Activated CD4-positive, alpha-beta T cell treated with anti-CD3 and anti-CD28 coated beads, Interleukin-2, amount 50 U/mL, for 48 hours (primary cell): Measurements from ENCODE around the gene AACS.
"Not testable (repeated sequence)": the region's sequence is repeated elsewhere in the genome, so short reads cannot be mapped to it uniquely, and the experiment has no call there.

Source experiments
- DNase-seq, 2 experiments: peaks; one replicate each; pipeline ENCODE4 v3.0.0-alpha.2; 2020

Gene AACS

DNA sequence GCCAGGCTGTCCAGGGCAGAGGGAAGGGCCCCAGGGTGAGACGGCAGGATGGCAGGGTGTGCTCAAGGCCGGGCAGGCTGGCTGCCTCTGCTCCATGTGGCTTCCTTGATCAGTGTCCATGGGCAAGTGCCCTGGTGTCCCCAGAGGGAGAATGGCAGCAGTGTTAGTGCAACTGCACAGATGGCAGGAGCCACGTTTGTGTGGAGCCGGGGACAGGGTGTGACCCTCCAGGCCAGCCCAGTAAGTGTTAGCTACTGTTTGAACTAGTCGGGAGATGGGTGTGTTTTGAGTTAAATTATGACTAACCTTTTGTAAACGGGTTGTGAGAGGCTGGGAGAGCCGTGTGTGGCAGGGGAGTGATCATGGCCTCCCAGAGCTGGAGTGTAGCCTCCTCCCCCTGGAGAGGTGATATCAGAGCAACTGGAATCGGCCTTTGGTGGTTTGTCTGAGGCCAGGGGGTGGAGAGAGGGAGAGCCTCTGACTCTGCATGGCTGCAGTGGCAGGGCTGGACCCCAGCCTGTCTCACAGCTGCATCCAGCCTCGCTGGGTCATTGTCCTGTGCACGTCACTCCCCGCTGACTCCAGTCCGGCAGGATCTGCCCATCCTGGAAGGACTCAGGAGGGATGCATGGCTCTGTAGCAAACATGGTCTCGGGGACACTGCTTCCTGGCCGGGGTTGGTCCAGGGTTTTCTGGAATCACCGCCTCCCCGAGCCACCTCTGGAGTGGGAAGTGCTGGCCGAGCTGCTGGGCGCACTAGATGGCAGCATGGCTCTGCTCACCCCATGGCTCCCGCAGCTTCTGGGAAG lies 27.8 kb downstream of the AACS start:
- DNase-seq = no peak

DNA sequence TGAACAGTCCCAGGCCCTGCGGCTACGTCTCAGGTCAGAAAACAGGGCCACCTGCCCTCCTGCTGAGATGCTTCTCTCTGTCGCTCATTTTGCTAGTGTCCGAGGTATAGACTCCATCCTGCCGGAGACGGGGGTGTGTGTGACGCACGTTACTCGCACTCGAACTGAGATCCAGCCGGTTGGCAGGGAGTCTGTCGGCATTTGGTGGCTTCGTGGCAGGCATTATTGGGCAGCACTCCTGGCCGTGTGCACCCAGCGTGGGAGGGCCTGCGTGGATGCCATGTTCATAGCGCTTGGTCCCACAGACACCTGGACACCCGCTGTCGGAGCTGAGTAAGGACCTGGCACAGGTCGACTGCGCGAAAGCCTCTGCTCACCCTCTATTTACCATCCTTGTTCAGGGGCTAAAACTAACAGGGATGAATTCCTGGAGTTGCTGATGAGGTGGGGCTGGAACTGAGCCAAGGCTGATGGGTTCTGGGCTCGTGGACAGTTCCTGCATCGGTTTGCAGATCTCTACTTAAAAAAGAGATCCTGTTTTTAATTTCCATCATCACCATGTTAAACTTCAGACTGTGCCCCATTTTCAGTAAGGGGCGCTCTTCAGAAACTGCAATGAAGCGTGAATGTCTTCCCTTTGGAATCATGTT lies 28.6 kb downstream of the AACS start:
- no peak for DNase-seq

DNA sequence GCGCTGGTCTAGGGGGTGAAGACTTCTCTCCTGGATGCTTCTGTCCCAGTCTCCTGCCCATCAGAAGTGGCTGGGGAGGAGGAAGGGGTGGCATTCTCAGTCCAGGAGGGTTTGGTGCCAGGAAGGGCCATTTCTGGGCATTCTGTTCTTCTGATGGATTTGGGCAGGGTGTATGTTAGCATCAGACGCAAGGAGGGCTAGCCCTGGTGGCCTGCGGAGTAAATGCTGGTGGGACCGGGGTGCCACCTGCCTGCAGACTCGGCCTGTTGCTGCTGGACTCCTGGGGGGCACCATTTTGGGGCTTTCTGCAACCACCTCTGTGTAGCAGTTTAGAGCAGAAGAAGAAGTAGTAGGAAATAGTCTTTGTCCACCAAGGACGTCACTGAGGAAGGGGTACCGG lies 31.7 kb downstream of the AACS start:
- no peak for DNase-seq

DNA sequence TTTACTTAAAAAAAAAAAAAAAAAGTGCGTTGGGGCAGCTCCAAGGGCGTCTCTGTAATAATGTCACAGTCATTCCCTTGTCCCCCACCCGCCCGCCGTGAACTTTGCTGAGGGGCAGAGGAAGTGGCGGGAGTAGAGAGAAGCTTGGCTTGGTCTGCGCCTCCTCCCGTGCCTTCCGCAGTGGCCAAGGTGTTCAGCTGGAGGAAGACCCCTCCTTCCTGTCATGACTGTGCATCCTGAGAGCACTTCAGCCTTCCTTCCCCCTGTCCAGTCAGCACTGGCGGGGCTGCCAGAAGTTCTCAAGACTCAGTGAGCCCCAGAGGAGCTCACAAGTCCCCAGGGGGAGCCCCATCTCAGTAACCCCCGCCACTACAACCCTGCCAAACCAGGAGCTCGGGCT lies 32.2 kb downstream of the AACS start:
- DNase-seq = no peak

DNA sequence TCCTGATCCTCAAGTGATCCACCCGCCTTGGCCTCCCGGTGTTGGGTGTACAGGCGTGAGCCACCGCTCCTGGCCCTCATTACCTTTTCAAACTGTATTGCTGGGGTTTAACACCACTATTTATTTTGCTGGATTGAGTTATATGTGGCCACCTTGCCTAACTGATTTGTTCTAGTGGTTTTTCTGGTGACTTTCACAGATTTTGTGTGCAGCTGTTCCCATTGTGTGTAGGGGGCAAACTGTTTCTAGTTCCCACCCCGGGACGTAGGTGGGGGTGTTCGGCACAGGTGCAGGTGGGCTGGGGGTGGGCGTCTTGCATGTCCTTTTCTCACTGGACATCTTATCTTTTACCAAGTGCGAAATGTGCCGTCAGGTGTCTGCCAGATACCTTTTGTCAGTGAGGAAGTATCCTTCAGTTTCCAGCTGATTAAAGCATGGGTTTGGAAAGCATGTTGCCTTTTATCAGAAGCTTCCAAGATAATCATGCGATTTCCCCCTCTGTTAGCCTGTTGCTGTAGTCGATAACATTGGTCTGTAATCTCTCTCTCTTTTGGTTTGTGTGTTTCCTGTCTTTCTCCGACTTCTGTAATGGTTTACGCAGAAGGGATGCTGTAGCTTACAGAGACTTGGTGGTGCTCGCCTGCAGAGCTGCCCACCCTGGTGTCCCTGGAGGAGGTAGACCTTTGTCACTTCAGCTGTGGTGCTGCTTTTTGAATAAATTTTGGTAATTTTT lies 33.6 kb downstream of the AACS start:
- no peak for DNase-seq

DNA sequence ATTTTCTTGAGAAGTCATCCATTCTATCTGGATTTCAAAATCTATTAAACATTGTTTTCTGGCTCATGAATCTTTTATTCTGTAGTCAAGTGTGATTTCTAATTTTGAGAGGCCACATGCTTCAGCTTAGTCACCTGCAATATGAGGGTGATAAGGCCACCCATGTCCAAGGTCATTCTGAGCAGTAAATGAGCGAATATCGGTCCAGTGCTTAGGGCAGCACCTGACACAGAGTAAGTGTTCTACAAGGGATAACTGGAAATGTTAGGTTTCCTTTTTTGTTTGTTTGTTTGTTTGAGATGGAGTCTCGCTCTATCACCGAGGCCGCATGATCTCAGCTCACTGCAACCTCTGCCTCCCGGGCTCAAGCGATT lies 34.2 kb downstream of the AACS start:
- DNase-seq = no peak

DNA sequence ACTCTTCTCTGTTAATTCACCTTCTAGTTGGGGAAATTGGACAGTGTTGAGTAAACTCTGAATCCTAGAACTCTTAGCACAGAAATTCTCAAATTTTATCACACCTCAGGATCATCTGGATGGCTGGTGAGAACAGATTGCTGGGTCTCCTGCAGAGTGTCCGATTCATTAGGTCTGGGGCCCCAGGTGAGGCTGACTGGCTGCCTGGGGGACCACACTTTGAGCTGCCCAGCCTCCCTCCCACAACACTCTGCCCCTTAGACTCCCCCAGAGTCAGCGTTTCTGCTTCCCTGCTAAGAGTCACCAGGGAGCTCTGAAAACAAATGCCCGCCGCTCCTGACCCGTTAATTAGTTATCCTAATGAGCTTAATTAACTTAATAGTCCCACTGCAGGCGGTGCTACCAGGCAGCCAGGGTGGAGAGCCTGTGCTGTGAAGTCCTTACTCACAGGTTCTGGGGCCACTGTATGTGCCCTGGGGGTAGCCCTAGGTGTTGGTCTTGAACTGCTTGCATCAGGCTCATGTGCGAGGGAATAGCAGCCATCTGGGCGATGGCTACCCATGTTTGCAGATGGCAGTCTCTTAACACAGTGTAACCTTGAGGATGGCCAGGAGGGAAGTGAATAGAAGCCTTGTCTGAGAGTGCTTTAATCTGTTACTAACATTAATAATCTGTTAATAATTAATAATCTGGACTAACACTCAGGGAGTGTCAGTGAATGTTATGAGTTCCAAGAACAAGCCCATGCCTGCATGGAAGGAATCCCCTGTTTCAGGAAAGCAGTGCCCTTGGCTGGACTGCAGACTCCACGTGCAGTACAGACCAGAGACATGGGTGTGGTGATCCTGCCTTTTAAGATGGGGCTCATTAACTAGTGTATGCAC lies 35.6 kb downstream of the AACS start:
- no peak for DNase-seq

DNA sequence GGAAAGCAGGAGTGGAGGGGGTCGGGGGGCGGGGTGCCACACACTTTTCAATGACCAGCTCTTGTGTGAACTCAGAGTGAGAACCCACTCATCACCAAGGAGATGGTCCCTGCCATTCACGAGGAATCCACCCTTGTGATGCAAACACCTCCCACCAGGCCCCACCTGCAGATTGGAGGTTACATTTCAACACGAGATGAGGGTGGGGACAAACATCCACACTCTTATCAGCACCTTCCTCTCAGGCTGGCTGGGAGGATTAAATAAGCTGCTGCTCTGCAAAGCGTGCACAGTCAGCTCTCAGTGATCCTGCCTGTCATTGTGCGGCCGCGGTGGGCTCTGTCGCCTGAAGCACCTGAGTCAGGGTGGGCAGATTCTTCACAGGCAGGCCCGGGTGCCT lies 39.7 kb downstream of the AACS start:
- DNase-seq = no peak

DNA sequence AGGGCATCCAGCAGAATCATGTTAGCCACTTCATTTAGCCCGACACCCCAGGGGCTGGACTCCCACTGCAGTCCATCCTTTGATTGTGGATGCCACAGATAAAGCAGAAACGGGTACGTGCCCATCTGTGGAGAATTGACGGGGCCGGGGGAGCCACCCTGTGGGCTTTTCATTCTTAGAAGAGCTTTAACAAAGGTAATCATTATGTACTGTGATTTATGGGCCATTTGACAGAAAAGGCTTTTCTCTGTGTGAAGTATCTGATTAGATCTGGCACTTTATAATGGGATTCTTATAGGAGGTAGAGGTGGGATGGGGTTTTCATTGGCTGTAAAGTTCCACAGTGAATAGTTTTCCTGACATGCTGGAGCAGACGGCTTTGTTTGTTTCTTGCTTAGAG lies 40.4 kb downstream of the AACS start:
- DNase-seq = no peak

DNA sequence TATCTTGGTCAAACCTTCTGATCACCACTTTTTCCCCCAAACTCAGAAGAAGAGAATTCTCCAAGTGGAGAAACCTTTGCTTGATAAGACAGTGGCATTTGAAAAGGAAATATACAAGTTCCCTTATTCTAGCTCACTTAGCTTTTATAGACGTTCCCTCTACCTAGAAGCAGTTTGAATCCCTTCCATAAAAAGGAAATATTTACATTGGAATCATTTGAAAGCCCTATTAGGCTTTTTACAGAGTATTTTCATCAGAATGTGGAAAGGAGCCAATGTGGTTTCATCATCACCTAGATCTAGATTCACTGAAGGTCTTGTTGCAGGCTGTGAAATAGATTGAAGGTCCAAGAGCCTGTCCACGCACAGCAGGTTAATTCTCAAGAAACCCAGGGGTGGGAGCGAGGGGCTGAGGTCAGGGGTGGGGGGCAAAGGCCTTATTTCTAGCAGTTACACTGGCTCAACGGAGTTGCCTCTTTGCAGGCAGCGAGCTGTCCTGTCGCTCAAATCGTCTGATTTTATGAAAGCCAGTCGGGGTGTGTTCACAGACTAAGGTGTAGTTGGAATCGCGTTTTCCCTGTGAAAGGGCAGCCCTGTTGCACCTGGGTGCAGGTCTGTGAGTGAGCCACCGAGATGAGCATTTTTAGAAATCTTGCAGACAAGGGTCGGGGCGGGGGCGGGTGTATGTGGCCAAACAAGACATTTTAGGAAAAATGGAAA lies 45.6 kb downstream of the AACS start:
- no peak for DNase-seq

DNA sequence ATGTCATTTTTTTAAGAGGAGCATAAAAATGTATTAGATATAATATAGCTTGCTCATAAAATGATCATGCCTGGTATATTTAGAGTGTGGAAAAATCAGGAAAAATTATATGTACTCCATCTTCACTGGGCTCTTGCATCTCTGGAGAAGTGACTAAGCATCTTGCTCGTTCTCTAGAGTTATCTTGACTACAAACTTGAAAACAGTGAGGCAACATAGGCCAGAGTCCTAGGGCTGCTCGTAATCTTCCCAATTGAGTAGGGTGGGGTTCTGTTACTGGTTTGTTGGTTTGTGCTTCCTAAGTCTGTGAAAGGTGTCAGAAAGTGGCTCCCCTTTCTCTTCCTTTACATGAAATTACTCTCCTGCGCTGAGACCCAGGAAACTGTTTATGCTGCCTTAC lies 46.2 kb downstream of the AACS start:
- no peak for DNase-seq

DNA sequence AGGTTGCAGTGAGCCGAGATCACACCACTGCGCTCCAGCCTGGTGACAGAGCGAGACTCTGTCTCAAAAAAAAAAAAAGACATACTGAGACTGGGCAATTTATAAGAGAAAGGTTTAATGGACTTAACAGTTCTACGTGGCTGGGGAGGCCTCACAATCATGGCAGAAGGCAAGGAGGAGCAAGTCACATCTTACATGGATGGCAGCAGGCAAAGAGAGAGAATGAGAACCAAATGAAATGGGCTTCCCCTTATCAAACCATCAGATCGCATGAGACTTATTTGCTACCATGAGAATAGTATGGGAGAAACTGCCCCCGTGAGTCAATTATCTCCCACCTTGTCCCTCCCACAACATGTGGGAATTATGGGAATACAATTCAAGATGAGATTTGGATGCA lies 47.4 kb downstream of the AACS start:
- DNase-seq = not testable (repeated sequence)

DNA sequence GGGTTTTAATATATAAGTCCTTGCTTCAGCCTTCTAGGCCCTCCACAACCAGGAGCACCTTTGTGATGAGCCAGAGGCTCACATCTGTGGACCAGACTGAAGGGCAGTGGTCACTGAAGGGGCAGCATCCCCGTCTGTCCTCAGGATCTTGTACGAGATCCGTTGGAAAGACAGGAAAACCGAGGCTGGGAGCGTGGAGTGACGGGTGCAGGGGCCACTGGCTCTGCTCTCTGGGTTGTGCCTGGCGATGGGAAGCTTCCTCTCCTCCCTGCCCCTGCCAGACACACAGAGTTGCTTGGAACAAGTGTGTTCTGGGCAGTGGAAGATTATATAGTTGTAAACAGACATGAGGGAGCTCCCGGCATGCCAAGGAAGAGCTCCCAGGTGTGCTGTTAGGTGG lies 48.0 kb downstream of the AACS start:
- DNase-seq = no peak

DNA sequence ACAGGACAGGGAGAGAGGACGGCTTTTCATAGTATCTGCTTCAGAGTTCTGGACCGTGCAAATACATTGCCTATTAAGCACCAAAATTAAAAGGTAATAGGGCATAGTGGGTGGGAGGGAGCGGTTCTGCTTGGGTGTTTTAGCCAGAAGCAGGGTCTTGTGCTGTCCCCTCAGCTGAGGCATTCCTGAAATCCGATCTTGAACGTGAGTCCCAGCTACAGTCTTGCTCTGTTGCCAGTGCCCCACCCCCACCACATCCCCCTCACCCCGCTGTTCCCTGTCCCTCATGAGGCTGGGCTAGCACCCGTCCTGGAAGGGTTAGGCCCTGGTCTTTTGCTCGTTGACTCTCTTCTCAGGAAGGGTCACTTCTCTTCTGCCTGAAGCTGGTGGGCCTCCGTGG lies 48.6 kb downstream of the AACS start:
- DNase-seq = no peak

DNA sequence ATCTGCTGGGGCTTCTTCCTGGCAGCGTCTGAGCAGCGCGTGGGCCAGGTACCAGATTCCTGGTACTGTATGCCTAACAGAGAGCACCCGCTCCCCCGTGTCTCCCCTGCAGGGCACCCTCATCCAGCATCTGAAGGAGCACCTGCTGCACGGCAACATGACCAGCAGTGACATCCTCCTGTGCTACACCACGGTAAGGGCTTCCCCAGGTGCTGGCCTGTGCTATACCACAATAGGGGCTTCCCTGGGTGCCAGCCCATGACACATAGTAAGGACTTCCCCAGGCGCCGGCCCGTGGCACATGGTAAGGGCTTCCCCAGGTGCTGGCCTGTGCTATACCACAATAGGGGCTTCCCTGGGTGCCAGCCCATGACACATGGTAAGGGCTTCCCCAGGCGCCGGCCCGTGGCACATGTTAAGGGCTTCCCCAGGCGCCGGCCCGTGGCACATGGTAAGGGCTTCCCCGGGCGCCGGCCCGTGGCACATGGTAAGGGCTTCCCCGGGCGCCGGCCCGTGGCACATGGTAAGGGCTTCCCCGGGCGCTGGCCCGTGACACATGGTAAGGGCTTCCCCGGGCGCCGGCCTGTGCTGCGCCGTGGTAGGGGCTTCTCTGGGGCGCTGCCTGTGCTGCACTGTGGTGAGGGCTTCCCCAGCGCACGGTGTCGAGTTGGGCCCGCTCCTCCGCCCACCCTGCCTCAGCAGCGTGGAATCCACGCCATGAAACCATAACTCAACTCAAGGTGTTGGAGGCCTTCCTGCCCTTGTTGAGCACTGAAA lies 49.3 kb downstream of the AACS start:
- no peak for DNase-seq

DNA sequence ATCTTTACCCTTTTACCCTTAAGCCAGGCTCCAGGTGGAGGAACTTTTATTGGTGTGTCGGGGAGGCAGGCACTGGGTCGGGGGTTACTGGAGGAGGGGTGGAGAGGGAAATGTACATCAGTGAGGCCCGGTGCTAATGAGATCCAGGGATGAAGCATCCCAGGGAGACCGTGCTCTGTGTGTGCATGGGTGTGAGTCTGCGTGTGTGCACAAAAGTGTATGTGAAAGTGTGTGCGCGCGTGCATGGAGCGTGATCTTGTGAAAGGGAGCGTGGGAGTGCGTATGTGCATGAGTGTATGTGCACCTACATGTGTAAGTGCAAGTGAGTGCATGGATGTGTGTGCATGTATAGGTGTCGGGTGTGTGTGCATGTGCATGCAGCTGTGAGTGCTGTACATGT lies 55.3 kb downstream of the AACS start:
- DNase-seq = no peak

DNA sequence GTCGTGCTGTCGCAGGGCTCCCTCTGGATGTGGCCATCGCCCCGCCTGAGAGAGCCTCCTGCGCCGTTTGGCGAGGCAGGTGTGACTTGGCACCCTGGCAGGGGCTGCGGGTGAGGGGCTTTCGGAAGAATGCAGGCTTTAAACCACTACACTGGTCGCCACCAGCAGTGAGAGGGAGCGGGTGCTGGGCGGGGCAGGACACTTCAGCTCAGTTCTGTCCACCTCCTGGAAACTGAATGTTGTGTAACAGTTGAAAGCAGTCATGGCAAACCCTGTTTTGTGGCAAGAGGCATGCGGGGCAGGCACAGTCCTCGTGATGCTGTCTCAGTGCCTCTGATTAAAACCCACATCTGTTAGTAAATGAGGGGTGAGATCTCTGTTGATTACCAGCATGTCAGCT lies 55.9 kb downstream of the AACS start:
- no peak for DNase-seq

DNA sequence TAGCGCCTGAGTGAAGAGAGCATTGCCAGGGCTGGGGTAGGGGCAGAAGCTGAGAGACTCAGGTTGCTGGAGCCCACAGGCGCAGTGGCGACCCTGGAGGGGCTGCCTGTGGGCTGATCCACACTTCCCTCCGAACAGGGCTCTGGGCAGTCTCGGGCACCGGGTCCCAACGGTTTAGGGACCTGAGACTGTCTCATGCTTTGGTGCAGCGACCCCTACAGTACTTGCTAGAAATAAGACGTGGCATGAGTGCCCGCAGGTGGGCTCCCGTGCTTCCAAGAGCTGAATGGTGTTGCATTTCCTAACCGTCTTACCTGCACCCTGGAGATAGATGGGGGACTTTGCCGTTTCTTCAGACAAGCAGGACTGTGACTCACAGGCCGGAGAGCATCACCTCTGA lies 57.4 kb downstream of the AACS start:
- no peak for DNase-seq

DNA sequence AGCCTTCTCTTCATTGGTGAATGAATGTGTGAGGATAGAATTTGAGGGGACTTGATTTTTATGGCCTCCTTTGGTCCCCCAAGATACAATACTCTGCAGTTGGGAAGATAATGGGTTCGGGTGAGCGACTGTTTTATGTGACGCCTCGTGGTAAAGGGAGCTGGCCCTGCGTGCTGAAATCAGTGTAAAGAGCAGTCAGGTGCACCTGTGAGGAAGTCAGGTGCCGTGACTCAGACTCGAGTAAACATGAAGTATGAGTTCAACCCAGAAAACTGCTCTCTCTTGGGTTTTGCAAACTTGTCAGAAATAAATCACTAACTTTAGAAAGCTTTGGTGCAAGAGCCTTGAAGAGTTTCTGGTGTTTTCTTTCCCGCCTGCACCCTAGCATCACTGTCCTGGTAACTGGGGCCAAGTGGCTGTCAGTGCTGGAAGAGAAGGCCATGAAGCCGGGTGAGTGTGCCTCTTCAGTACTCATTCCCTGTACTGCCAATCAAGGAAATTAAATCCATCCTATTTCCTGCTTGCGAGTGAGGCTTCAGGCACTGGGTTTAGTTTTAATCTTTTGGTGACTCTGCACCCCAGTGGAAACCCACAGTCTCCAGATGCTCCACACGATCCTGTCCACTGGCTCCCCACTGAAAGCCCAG lies 59.2 kb downstream of the AACS start:
- DNase-seq = no peak

DNA sequence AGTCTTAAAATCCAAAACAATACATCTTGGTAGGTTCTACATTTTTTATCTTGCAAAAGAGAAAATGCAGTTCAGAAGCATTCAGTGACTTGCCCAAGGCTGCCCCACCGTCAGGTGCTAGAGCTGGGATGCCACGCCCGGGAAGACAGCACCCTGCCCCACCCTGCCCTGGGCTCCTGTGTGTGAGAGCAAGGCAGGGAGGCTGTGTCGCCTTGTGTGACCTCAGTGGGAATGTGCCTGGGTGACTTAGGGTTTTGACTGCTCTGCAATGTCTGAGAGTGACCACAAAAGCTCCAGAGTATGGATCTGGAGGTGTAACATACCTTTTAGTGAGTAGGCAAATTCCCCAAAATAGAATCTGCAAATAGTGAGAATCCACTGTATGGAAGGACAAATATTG lies 60.0 kb downstream of the AACS start:
- no peak for DNase-seq
